GM19467 (cell line): ENCODE results near the gene CADM1.

Source experiments
- ATAC-seq: cut with Tn5 transposase; IDR thresholded peaks from one replicate; pipeline ENCODE4 v1.9.1; 2021; ENCODE audit warnings: mild to moderate bottlenecking, moderate library complexity; ENCODE audit not compliant: unreplicated experiment

Gene CADM1

GRCh38 chr11:115363426-115363825, 140.8 kb downstream of the CADM1 start:
- ATAC-seq: no peak

GRCh38 chr11:115362997-115363396, 141.2 kb downstream of the CADM1 start:
- ATAC-seq: no peak

- no peak for ATAC-seq
These were observed 143.2 kb downstream of the CADM1 start for GRCh38 chr11:115361025-115361424.

DNA sequence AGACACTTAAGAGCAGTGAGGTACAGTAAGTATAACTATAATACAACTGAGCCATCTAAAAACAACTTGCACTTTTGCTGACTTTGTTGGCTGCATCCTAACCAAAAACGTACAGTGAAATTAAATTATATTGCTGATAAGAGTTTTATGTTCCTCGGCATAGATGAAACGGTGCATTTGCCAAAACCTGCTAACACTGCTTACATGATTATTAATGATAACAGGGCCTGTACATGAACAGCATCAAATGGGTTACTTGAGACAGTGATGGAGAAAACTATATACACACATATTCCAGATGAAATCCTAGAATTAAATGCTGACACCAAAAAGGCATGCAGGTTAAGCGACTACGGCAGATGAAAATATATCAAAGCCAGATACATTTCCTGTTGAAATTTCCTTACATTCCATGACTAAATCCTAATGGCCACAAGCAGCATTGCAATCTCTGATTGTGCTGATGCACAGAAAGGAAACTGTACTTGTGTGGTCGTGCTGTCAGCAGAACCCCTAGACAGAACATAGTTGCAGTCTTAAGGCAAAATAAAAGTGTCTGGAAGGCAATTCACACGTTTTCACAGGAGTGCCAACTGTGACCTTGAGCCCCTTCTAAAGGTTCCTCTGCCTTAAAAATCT, 143.9 kb downstream of the CADM1 start:
- ATAC-seq: no peak

GRCh38 chr11:115357066-115357465, 147.1 kb downstream of the CADM1 start:
- ATAC-seq: no peak

GRCh38 chr11:115352805-115353485, 151.3 kb downstream of the CADM1 start:
- no peak for ATAC-seq

- ATAC-seq: no peak
These were observed 154.7 kb downstream of the CADM1 start for GRCh38 chr11:115349335-115350017.

DNA sequence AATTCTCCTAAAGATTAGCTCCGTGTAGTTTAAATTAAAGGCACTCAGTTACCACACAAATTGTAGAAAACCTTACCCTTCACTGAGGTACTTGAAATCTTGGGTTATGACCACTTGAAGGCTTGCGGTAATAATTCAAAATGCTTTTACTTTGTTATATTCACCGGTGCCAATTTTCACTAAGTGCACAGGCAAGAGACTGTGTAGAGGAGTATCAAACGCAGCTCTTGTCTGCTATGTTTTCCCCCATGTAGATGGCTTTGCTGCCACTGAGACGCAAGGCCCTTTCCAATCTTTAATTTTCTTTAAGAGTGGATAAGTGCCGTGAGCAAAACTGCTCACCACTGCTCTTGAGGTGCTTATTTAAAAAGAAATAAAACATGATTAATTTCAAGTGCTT, 155.8 kb downstream of the CADM1 start:
- no peak for ATAC-seq

- no peak for ATAC-seq
These were observed 157.1 kb downstream of the CADM1 start for GRCh38 chr11:115347106-115347505.

DNA sequence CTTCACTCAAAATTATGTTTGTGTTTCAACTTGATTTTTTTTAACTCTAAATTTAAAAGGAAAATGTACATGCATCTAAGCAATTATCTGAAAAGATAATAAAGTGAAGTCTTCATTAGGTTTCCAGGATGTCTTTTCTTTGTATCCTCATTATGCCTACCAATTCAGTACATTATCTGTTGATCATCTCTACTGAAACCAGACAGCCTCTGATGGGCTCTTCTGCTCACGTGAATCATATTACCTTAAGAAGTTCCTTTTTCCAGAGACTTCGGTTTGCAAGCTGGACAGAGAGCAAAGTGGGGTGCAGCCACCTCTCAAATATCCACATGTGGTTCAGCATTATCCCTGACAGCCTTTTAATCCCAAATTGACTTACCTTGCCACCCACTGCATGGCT, 158.4 kb downstream of the CADM1 start:
- no peak for ATAC-seq

DNA sequence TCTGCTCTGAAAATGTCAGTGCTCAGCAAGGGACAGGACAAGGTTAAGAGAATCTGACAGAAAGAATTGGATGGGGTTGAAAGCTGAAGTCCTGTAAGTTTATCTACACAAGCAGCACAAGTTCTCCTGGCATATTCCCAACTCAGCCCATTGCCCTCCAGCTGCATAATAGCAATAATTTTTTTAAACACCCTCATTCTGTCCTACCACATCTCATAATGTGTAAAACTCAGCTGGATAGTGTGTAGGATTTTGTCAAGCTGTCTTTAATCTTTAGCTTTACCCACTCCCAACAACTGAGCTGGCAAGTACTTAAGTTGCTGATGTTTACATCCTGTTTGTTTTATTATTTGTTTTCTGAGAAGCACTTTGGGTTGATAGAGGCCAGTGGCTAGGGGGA, 158.9 kb downstream of the CADM1 start:
- ATAC-seq: no peak

DNA sequence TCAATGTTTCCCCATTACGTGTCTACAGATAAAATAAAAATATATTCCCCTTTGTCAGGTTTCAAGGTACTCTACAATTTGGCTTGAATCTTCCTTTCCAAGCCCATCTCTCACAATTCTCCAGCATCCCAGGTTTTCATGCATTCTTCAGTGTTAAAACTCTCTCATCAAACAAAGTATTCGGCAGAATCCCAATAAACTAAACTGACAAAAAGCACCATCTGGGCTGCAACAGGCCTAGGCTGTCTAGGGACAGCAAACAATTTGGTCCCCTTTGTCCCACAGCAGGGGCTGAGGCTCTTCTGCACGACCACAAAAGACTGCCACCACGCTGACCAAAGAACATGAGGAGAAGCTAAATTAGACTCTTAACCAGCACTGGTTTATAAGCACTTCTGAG, 159.4 kb downstream of the CADM1 start:
- no peak for ATAC-seq

- ATAC-seq: no peak
These were observed 162.1 kb downstream of the CADM1 start for GRCh38 chr11:115342142-115342541.

GRCh38 chr11:115340874-115341273, 163.3 kb downstream of the CADM1 start:
- ATAC-seq: no peak

DNA sequence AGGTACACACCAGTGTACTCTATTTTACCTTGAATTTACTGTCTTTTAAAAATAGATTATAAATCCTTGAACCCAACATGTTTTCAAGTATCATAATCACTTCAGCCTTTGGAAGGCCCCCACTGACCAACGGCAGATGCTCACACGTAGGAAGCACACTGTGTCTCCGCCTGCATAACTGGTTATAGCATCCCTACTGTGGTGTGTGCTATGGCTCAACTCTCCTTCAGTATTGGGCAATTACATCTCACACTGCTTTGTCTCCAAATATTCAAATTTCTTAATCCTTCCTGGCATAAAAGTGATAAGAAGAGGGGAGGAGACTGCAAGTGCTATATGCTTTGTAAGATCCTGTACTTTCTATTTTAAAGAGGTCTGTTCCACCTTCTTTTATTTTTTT, 165.7 kb downstream of the CADM1 start:
- ATAC-seq: no peak

GRCh38 chr11:115334932-115335788, 169.1 kb downstream of the CADM1 start:
- no peak for ATAC-seq

DNA sequence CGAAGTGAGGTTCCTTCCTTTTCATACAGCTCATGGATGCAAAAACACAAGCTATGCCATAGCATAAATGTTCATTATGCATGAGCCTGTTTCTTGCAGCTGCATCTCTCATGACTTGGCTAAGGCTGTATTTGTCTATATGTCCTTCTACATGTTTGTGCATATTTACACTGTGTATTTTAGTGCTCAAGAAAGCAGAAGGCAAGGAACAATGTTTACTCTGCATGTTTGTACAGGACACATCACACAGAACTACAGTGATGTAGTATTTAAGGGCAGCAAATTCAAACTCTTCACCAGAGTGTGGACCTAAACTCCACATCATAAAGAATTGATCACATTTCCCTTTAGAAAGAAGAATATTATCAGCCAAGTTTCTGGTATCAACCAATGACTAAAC, 170.3 kb downstream of the CADM1 start:
- ATAC-seq: no peak

- ATAC-seq: no peak
These were observed 171.1 kb downstream of the CADM1 start for GRCh38 chr11:115333121-115333520.

GRCh38 chr11:115330684-115331482, 173.3 kb downstream of the CADM1 start:
- no peak for ATAC-seq

DNA sequence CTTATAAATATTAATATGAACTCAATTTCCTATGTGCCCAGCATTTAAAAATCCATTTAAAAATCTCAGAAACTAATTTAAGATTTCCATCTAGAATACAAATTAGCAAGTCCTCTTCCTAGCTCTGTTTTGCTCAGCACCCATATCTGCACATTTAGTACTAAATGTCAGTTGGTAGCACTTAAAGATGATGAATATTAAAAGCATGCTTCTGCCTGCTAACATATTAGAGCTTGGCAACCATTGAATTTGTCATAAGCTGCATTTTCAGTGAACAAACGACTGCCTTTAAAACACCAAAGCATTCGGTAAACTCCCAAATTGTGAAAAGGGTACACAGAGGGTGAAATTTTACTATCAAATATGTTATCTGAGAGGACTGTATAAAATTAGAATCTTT, 177.7 kb downstream of the CADM1 start:
- no peak for ATAC-seq

- ATAC-seq: no peak
These were observed 178.7 kb downstream of the CADM1 start for GRCh38 chr11:115325523-115325922.
